ENCODE data around the gene L3MBTL2. TPM values are rescaled to one million over a fixed set of nuclear protein-coding genes. Genes with fewer than 3 reads are reported as not detected.

L3MBTL2 gene
- total and polyA plus RNA-seq, 9 of the 15 experiments (the other 6 are each of a cell fraction or from before 2014, with no cell fraction given): 10.3 to 23.1 (median 18.6) TPM

- TF ChIP-seq RREB1 (CRISPR knock-in tag; IDR thresholded peaks at IDR 0.05) (no peak), MIER1 (IDR thresholded peaks at IDR 0.05; ENCODE audit: low read depth) (no peak)
Observed at GRCh38 chr22:41222846-41223507, 17.9 kb downstream of the L3MBTL2 start (continued).

GRCh38 chr22:41223535-41223934 is 18.4 kb downstream of the L3MBTL2 start:
- H3K4me2 ChIP-seq (ENCODE audit: insufficient read depth, low read length): no peak overlapping the region
- no peak for ATAC-seq
- CTCF ChIA-PET (ENCODE audit: low intra/inter-chr PET ratio): no interaction called here

More at GRCh38 chr22:41223535-41223934, 18.4 kb downstream of the L3MBTL2 start:
- Histone ChIP-seq H3K27me3 (ENCODE audit: control insufficient read depth in 2 of 2, insufficient read depth in 2 of 2, low read length in 2 of 2) (no peaks in the 10 kb centered on the region), H3K79me2 (ENCODE audit: control insufficient read depth, insufficient read depth, low read length) (no peaks in the 10 kb centered on the region), H3K36me3 (ENCODE audit: control insufficient read depth, insufficient read depth, low read length) (peaks cover 72% of the 10 kb centered on the region; the same call in 2 of the 3 replicates), H3K27ac (ENCODE audit: extremely low read depth, low read depth, low read length) (no peak overlapping the region), H3K9me1 (ENCODE audit: control insufficient read depth, insufficient read depth, low read length) (no peaks in the 10 kb centered on the region), H3K9ac (ENCODE audit: insufficient read depth in 1 of 2, low read depth in 2 of 2, low read length in 2 of 2) (no peak overlapping the region), H3K9me3 (replicated peaks; ENCODE audit: control insufficient read depth, insufficient read depth, low read depth, low read length) (no peaks in the 10 kb centered on the region), H3K4me1 (replicated peaks in 1 of 2; ENCODE audit: control insufficient read depth in 2 of 2, insufficient read depth in 2 of 2, low read length in 2 of 2) (no peaks in the 10 kb centered on the region; a peak in 1 of 5 replicates), H3K4me3 (no peak overlapping the region), H2AFZ (ENCODE audit: low read depth, low read length) (no peak overlapping the region), H4K20me1 (replicated peaks; ENCODE audit: control insufficient read depth, insufficient read depth, low read length) (no peaks in the 10 kb centered on the region)
- TF ChIP-seq ZBTB49 (CRISPR knock-in tag; IDR thresholded peaks at IDR 0.05; ENCODE audit: borderline replicate concordance): no peak
- TF ChIP-seq SMAD3 (CRISPR knock-in tag; conservative IDR thresholded peaks at IDR 0.05): no peak
- TF ChIP-seq MAFK (IDR thresholded peaks at IDR 0.05; ENCODE audit: low read length): no peak
- TF ChIP-seq ATF2 (CRISPR knock-in tag; IDR thresholded peaks at IDR 0.05): no peak
- TF ChIP-seq NFATC3 (IDR thresholded peaks at IDR 0.05): no peak
- TF ChIP-seq SOX6 (IDR thresholded peaks at IDR 0.05): no peak
- no peak for TF ChIP-seq ZNF140 (CRISPR knock-in tag; IDR thresholded peaks at IDR 0.05)
- in situ Hi-C loops (cut with MboI): no loop called here
- intact Hi-C loops (cut with micrococcal nuclease): no loop called here
- 85% methylated on average over 3 of the region's 7 CpGs for WGBS (ENCODE audit: insufficient coverage, low coverage, missing lambda C conversion rate)
- POLR2A ChIA-PET: interaction anchor here (0.6 to 0.8 kb wide), 2 partner anchors 9 to 1750 kb away, joined by 4 read pairs; no protein-coding TSS in a partner anchor
- no peak for FAIRE-seq
- DNase-seq (ENCODE audit: extremely low read depth in 1 of 4, low spot score in 3 of 4): no peak
- BruUV-seq (replicated peaks): no TSS peak

Measured in K562 (cell line).